ENCODE measurements around the gene RPS6KA5.

GRCh38 chr14:90857866-90858265 lies 202.6 kb downstream of the RPS6KA5 start:
- TF ChIP-seq CTCF (IDR thresholded peaks at IDR 0.05; ENCODE audit: insufficient read depth, low read length) (no peak), SPI1 (IDR thresholded peaks at IDR 0.05; ENCODE audit: borderline replicate concordance, low read depth) (no peak), POLR2AphosphoS5 (IDR thresholded peaks at IDR 0.05; ENCODE audit: low read depth) (no peak), REST (IDR thresholded peaks at IDR 0.05; ENCODE audit: insufficient replicate concordance, low read depth) (no peak), GABPA (IDR thresholded peaks at IDR 0.05; ENCODE audit: low read depth) (no peak)

Data from HL-60 (cell line).